ENCODE results near the gene DLK1. TPM values are rescaled to one million over a fixed set of nuclear protein-coding genes. Genes with fewer than 3 reads are reported as not detected.

Gene DLK1
- polyA plus RNA-seq, 1 donor (not counting 4 experiments of a cell fraction or from before 2014, with no cell fraction given), result not detected

GRCh38 chr14:100767003-100767787, 40.5 kb downstream of the DLK1 start:
- no peaks in the 10 kb centered on the region for H3K9me3 ChIP-seq (ENCODE audit: control insufficient read depth, low read depth, low read length)
- H2AFZ ChIP-seq (ENCODE audit: control insufficient read depth, low read length), result no peak overlapping the region
- H3K79me2 ChIP-seq (ENCODE audit: control insufficient read depth, insufficient read depth, low read length), result no peaks in the 10 kb centered on the region
- no peak overlapping the region for H3K4me2 ChIP-seq (ENCODE audit: control insufficient read depth, extremely low read depth, insufficient read depth, low read depth, low read length)
- no peak overlapping the region for H3K4me3 ChIP-seq (ENCODE audit: control insufficient read depth in 2 of 3, extremely low read depth in 1 of 3, insufficient read depth in 2 of 3, low read depth in 1 of 3, low read length in 3 of 3)
- no peak overlapping the region for H3K27ac ChIP-seq (ENCODE audit: control insufficient read depth, insufficient read depth, low read length)
- dilution Hi-C loops (cut with MboI; ENCODE audit: extremely low pct_ligation_motif_present, low sequenced_read_pairs), result no loop called here
- TF ChIP-seq CTCF (optimal IDR thresholded peaks at IDR 0.05 in 1 of 3, IDR thresholded peaks at IDR 0.05 in 1 of 3, conservative IDR thresholded peaks at IDR 0.05 in 1 of 3; ENCODE audit: extremely low read depth in 1 of 3, insufficient read depth in 2 of 3, low read length in 3 of 3) (no peak), EZH2 (IDR thresholded peaks at IDR 0.05; ENCODE audit: low read length) (no peak)
- no peak overlapping the region for H3K9ac ChIP-seq (ENCODE audit: control insufficient read depth, extremely low read depth, insufficient read depth, low read length)
- DNase-seq (ENCODE audit: low read depth, low spot score) (no peak), FAIRE-seq (no peak)
- peaks cover 3% of the 10 kb centered on the region for H3K4me1 ChIP-seq (ENCODE audit: control insufficient read depth, extremely low read depth, insufficient read depth, low read length)
- peaks cover 37% of the 10 kb centered on the region for H3K27me3 ChIP-seq (ENCODE audit: control insufficient read depth, extremely low read depth, insufficient read depth, low read length)
- H3K9me1 ChIP-seq (ENCODE audit: control insufficient read depth, extremely low read depth, insufficient read depth, low read length), result no peaks in the 10 kb centered on the region
- no peaks in the 10 kb centered on the region for H3K36me3 ChIP-seq (ENCODE audit: control insufficient read depth in 2 of 2, extremely low read depth in 1 of 2, insufficient read depth in 2 of 2, low read length in 2 of 2)
- H4K20me1 ChIP-seq (ENCODE audit: control insufficient read depth, extremely low read depth, insufficient read depth, low read length), result no peaks in the 10 kb centered on the region

GRCh38 chr14:100767788-100768536, 41.3 kb downstream of the DLK1 start:
- dilution Hi-C loops (cut with MboI; ENCODE audit: extremely low pct_ligation_motif_present, low sequenced_read_pairs), result no loop called here
- H4K20me1 ChIP-seq (ENCODE audit: control insufficient read depth, extremely low read depth, insufficient read depth, low read length), result no peaks in the 10 kb centered on the region
- DNase-seq (ENCODE audit: low read depth, low spot score), result no peak
- no peak overlapping the region for H3K9ac ChIP-seq (ENCODE audit: control insufficient read depth, extremely low read depth, insufficient read depth, low read length)
- no peak overlapping the region for H3K4me3 ChIP-seq (ENCODE audit: control insufficient read depth in 2 of 3, extremely low read depth in 1 of 3, insufficient read depth in 2 of 3, low read depth in 1 of 3, low read length in 3 of 3)
- no peak for FAIRE-seq
- H3K27ac ChIP-seq (ENCODE audit: control insufficient read depth, insufficient read depth, low read length), result no peak overlapping the region
- no peaks in the 10 kb centered on the region for H3K36me3 ChIP-seq (ENCODE audit: control insufficient read depth in 2 of 2, extremely low read depth in 1 of 2, insufficient read depth in 2 of 2, low read length in 2 of 2)
- no peak overlapping the region for H2AFZ ChIP-seq (ENCODE audit: control insufficient read depth, low read length)
- H3K4me1 ChIP-seq (ENCODE audit: control insufficient read depth, extremely low read depth, insufficient read depth, low read length), result no peaks in the 10 kb centered on the region
- no peak for TF ChIP-seq EZH2 (IDR thresholded peaks at IDR 0.05; ENCODE audit: low read length)
- TF ChIP-seq CTCF (optimal IDR thresholded peaks at IDR 0.05 in 1 of 3, IDR thresholded peaks at IDR 0.05 in 1 of 3, conservative IDR thresholded peaks at IDR 0.05 in 1 of 3; ENCODE audit: extremely low read depth in 1 of 3, insufficient read depth in 2 of 3, low read length in 3 of 3), result no peak
- no peaks in the 10 kb centered on the region for H3K9me1 ChIP-seq (ENCODE audit: control insufficient read depth, extremely low read depth, insufficient read depth, low read length)
- H3K27me3 ChIP-seq (ENCODE audit: control insufficient read depth, extremely low read depth, insufficient read depth, low read length), result peaks cover 44% of the 10 kb centered on the region
- no peak overlapping the region for H3K4me2 ChIP-seq (ENCODE audit: control insufficient read depth, extremely low read depth, insufficient read depth, low read depth, low read length)
- no peaks in the 10 kb centered on the region for H3K79me2 ChIP-seq (ENCODE audit: control insufficient read depth, insufficient read depth, low read length)
- H3K9me3 ChIP-seq (ENCODE audit: control insufficient read depth, low read depth, low read length), result no peaks in the 10 kb centered on the region
